HG03439 (cell line): Measurements from ENCODE around the gene TENM4.
"Not testable (repeated sequence)": the region's sequence is repeated elsewhere in the genome, so short reads cannot be mapped to it uniquely, and the experiment has no call there.

ENCODE experiments used
- ATAC-seq: cut with Tn5 transposase; IDR thresholded peaks from one replicate; pipeline ENCODE4 v1.9.1; 2021; ENCODE audit warnings: mild to moderate bottlenecking, moderate library complexity; ENCODE audit not compliant: unreplicated experiment

Gene TENM4

GRCh38 chr11:79220171-79220570, 220.7 kb downstream of the TENM4 start:
- no peak for ATAC-seq

GRCh38 chr11:79219186-79220045, 221.4 kb downstream of the TENM4 start:
- ATAC-seq: no peak

GRCh38 chr11:79212741-79213190, 228.1 kb downstream of the TENM4 start:
- no peak for ATAC-seq

GRCh38 chr11:79209540-79210266, 231.1 kb downstream of the TENM4 start:
- ATAC-seq: no peak

- ATAC-seq: peak; percentile 51
Measured at GRCh38 chr11:79208126-79208525, 232.7 kb downstream of the TENM4 start.

GRCh38 chr11:79206951-79207350, 233.9 kb downstream of the TENM4 start:
- ATAC-seq: no peak

- ATAC-seq: no peak
Measured at GRCh38 chr11:79205786-79206185, 235.0 kb downstream of the TENM4 start.

GRCh38 chr11:79201677-79202347, 239.0 kb downstream of the TENM4 start:
- no peak for ATAC-seq

- no peak for ATAC-seq
Measured at GRCh38 chr11:79200398-79201070, 240.3 kb downstream of the TENM4 start.

- no peak for ATAC-seq
Measured at GRCh38 chr11:79199729-79200354, 241.0 kb downstream of the TENM4 start.

- ATAC-seq: no peak
Measured at GRCh38 chr11:79198898-79199250, 242.0 kb downstream of the TENM4 start.

GRCh38 chr11:79198203-79198897, 242.5 kb downstream of the TENM4 start:
- ATAC-seq: no peak

GRCh38 chr11:79196950-79197349, 243.9 kb downstream of the TENM4 start:
- no peak for ATAC-seq

GRCh38 chr11:79195209-79195608, 245.6 kb downstream of the TENM4 start:
- no peak for ATAC-seq

GRCh38 chr11:79193663-79194310, 247.0 kb downstream of the TENM4 start:
- ATAC-seq: no peak

- no peak for ATAC-seq
Measured at GRCh38 chr11:79192836-79193235, 248.0 kb downstream of the TENM4 start.

GRCh38 chr11:79191716-79192115, 249.1 kb downstream of the TENM4 start:
- ATAC-seq: not testable (repeated sequence)

GRCh38 chr11:79190553-79190952, 250.3 kb downstream of the TENM4 start:
- not testable (repeated sequence) for ATAC-seq

GRCh38 chr11:79189601-79190000, 251.2 kb downstream of the TENM4 start:
- no peak for ATAC-seq
